Fibroblast of mammary gland (primary cell): ENCODE measurements around the gene XPO4.
"Not testable (repeated sequence)": the region's sequence is repeated elsewhere in the genome, so short reads cannot be mapped to it uniquely, and the experiment has no call there.

Source experiments
- DNase-seq: peaks from one replicate; pipeline ENCODE4 v3.0.0-alpha.2; 2010; ENCODE audit warnings: low read depth
- H3K4me3 ChIP-seq: 2 replicates; pipeline ENCODE4 v1.5.1; 2011; ENCODE audit warnings: low read depth, mild to moderate bottlenecking, low read length, moderate library complexity; ENCODE audit not compliant: control insufficient read depth
- CTCF ChIP-seq: conservative IDR thresholded peaks from 2 replicates; pipeline ENCODE4 v1.5.1; 2011; ENCODE audit warnings: low read depth, low read length, inconsistent platforms; ENCODE audit not compliant: control insufficient read depth, insufficient read depth

XPO4 gene

GRCh38 chr13:20760872-20761271 is 141.7 kb downstream of the XPO4 start:
- DNase-seq = no peak
- no peak overlapping the region for H3K4me3 ChIP-seq
- no peak for TF ChIP-seq CTCF

- no peak overlapping the region for H3K4me3 ChIP-seq
- no peak for TF ChIP-seq CTCF
- DNase-seq = no peak
Observed at GRCh38 chr13:20754009-20754408, 148.5 kb downstream of the XPO4 start.

GRCh38 chr13:20749377-20749776 is 153.2 kb downstream of the XPO4 start:
- no peak overlapping the region for H3K4me3 ChIP-seq
- no peak for TF ChIP-seq CTCF
- DNase-seq = no peak

- not testable (repeated sequence) for H3K4me3 ChIP-seq
- DNase-seq = peak; percentile 30
Observed at GRCh38 chr13:20743830-20744404, 158.6 kb downstream of the XPO4 start.

GRCh38 chr13:20740021-20740420 is 162.5 kb downstream of the XPO4 start:
- no peak for DNase-seq
- no peak for TF ChIP-seq CTCF
- H3K4me3 ChIP-seq = no peak overlapping the region

GRCh38 chr13:20738616-20739015 is 163.9 kb downstream of the XPO4 start:
- H3K4me3 ChIP-seq = no peak overlapping the region
- TF ChIP-seq CTCF = no peak

GRCh38 chr13:20729633-20730585 is 172.6 kb downstream of the XPO4 start:
- no peak overlapping the region for H3K4me3 ChIP-seq
- no peak for TF ChIP-seq CTCF
- no peak for DNase-seq

More at GRCh38 chr13:20738616-20739015, 163.9 kb downstream of the XPO4 start:
- DNase-seq = no peak
